ENCODE data around the gene CC2D2A. TPM values are rescaled to one million over a fixed set of nuclear protein-coding genes. Genes with fewer than 3 reads are reported as not detected.

Gene CC2D2A
- total and polyA plus RNA-seq, 9 of the 15 experiments (the other 6 are each of a cell fraction or from before 2014, with no cell fraction given), result 0.36 to 2.5 (median 1.6) TPM

DNA sequence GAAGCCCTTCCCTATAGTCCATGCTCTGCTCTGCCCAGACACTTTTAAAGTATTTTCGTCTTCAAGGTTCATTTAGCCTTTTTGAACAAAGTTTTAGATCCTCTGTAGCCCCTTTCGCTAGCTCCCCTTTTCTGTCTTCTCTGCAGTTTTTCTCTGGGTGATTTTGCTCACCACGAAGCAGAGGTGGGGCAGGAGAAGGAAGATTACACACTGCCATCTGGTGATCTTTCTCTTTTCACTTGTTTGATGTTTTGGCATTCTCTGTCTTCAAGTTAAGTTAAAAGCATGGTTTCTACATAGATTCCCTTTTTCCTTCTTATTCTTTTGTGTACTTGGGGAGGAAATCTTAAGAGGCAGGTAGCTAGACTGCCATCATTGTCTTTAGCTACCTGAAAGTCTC, 43.9 kb downstream of the CC2D2A start:
- Histone ChIP-seq H3K9ac (ENCODE audit: insufficient read depth in 1 of 2, low read depth in 2 of 2, low read length in 2 of 2) (no peak overlapping the region), H3K9me3 (replicated peaks; ENCODE audit: control insufficient read depth, insufficient read depth, low read depth, low read length) (no peaks in the 10 kb centered on the region), H3K4me1 (replicated peaks in 1 of 2; ENCODE audit: control insufficient read depth in 2 of 2, insufficient read depth in 2 of 2, low read length in 2 of 2) (no peaks in the 10 kb centered on the region), H2AFZ (ENCODE audit: low read depth, low read length) (peak overlapping the region; percentile 18; the same call in 1 of the 2 replicates), H3K4me2 (ENCODE audit: insufficient read depth, low read length) (no peak overlapping the region), H3K9me1 (ENCODE audit: control insufficient read depth, insufficient read depth, low read length) (no peaks in the 10 kb centered on the region), H3K36me3 (ENCODE audit: control insufficient read depth, insufficient read depth, low read length) (no peaks in the 10 kb centered on the region), H3K27me3 (ENCODE audit: control insufficient read depth in 2 of 2, insufficient read depth in 2 of 2, low read length in 2 of 2) (no peaks in the 10 kb centered on the region), H4K20me1 (replicated peaks; ENCODE audit: control insufficient read depth, insufficient read depth, low read length) (no peaks in the 10 kb centered on the region), H3K4me3 (no peak overlapping the region), H3K27ac (ENCODE audit: extremely low read depth, low read depth, low read length) (no peak overlapping the region), H3K79me2 (ENCODE audit: control insufficient read depth, insufficient read depth, low read length) (no peaks in the 10 kb centered on the region)
- no peak for FAIRE-seq
- peak; percentile 73 for ATAC-seq
- in situ Hi-C loops (cut with MboI) (no loop called here), intact Hi-C loops (cut with micrococcal nuclease) (loop anchor here (2.0 kb wide), 1 partner anchor 31 kb away; no protein-coding TSS in a partner anchor)
- ChIA-PET CTCF (ENCODE audit: low intra/inter-chr PET ratio) (no interaction called here), POLR2A (interaction anchor here (0.7 to 1.4 kb wide), 3 partner anchors 13 to 25 kb away, joined by 3 to 5 read pairs (median 3); no protein-coding TSS in a partner anchor)
- no peak for DNase-seq (ENCODE audit: extremely low read depth in 1 of 4, low spot score in 3 of 4)
- peak in 1 of 2 experiments; percentile 11; a peak in 1 of 4 replicates for TF ChIP-seq RAD21 (CRISPR knock-in tag; conservative IDR thresholded peaks at IDR 0.05 in 1 of 2, IDR thresholded peaks at IDR 0.05 in 1 of 2)
- TF ChIP-seq, protein P1, sequence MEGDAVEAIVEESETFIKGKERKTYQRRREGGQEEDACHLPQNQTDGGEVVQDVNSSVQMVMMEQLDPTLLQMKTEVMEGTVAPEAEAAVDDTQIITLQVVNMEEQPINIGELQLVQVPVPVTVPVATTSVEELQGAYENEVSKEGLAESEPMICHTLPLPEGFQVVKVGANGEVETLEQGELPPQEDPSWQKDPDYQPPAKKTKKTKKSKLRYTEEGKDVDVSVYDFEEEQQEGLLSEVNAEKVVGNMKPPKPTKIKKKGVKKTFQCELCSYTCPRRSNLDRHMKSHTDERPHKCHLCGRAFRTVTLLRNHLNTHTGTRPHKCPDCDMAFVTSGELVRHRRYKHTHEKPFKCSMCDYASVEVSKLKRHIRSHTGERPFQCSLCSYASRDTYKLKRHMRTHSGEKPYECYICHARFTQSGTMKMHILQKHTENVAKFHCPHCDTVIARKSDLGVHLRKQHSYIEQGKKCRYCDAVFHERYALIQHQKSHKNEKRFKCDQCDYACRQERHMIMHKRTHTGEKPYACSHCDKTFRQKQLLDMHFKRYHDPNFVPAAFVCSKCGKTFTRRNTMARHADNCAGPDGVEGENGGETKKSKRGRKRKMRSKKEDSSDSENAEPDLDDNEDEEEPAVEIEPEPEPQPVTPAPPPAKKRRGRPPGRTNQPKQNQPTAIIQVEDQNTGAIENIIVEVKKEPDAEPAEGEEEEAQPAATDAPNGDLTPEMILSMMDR (IDR thresholded peaks at IDR 0.05 in 2 of 3, conservative IDR thresholded peaks at IDR 0.05 in 1 of 3; ENCODE audit: insufficient read depth in 2 of 3, low read depth in 1 of 3, low read length in 3 of 3), result 0 out of 6 replicates have a peak, but pooled peaks of 1 of the 3 experiments have one; percentile 14
- TF ChIP-seq, protein P2, sequence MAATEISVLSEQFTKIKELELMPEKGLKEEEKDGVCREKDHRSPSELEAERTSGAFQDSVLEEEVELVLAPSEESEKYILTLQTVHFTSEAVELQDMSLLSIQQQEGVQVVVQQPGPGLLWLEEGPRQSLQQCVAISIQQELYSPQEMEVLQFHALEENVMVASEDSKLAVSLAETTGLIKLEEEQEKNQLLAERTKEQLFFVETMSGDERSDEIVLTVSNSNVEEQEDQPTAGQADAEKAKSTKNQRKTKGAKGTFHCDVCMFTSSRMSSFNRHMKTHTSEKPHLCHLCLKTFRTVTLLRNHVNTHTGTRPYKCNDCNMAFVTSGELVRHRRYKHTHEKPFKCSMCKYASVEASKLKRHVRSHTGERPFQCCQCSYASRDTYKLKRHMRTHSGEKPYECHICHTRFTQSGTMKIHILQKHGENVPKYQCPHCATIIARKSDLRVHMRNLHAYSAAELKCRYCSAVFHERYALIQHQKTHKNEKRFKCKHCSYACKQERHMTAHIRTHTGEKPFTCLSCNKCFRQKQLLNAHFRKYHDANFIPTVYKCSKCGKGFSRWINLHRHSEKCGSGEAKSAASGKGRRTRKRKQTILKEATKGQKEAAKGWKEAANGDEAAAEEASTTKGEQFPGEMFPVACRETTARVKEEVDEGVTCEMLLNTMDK (IDR thresholded peaks at IDR 0.05; ENCODE audit: borderline replicate concordance, insufficient read depth, low read depth, low read length, poor library complexity, severe bottlenecking), result no peak
- 9% methylated on average over 3 of the region's 3 CpGs for WGBS (ENCODE audit: insufficient coverage, low coverage, missing lambda C conversion rate)
- no TSS peak for BruUV-seq (replicated peaks)

Measured in K562 (cell line).